Urothelium cell line (cell line): Measurements from ENCODE around the gene PWWP2A.
"Not testable (repeated sequence)": the region's sequence is repeated elsewhere in the genome, so short reads cannot be mapped to it uniquely, and the experiment has no call there.

Experiments
- DNase-seq: peaks from one replicate; pipeline ENCODE4 v3.0.0; 2011; ENCODE audit warnings: low spot score, mixed read lengths
- FAIRE-seq: peaks from 2 replicates; lab custom pipeline; 2011; peaks lifted over from hg19 to GRCh38; lab: Jason Lieb, UNC

PWWP2A gene

GRCh38 chr5:160119142-160119904 lies at the start of gene PWWP2A:
Gene PWWP2A, minus strand, starts transcription at chr5:160119450. Its CDS starts 62 bp downstream, at chr5:160119388.
- DNase-seq (peak; percentile 96), FAIRE-seq (peak; percentile 76)

GRCh38 chr5:160167624-160168165 lies 48.4 kb upstream of the PWWP2A start:
- FAIRE-seq: no peak
- DNase-seq: no peak

- DNase-seq: no peak
- no peak for FAIRE-seq
Measured at GRCh38 chr5:160166973-160167623, 47.8 kb upstream of the PWWP2A start.

- FAIRE-seq: no peak
Measured at GRCh38 chr5:160166069-160166972, 47.1 kb upstream of the PWWP2A start.

GRCh38 chr5:160165137-160166068 lies 46.2 kb upstream of the PWWP2A start:
- DNase-seq (peak; percentile 94), FAIRE-seq (peak; percentile 93)

More at GRCh38 chr5:160166069-160166972, 47.1 kb upstream of the PWWP2A start:
- DNase-seq: no peak

GRCh38 chr5:160162910-160163309 lies 43.7 kb upstream of the PWWP2A start:
- no peak for DNase-seq
- FAIRE-seq: no peak

GRCh38 chr5:160161626-160162025 lies 42.4 kb upstream of the PWWP2A start:
- DNase-seq (no peak), FAIRE-seq (no peak)

- not testable (repeated sequence) for DNase-seq, FAIRE-seq
Measured at GRCh38 chr5:160160875-160161274, 41.6 kb upstream of the PWWP2A start.

- FAIRE-seq: no peak
- no peak for DNase-seq
Measured at GRCh38 chr5:160159991-160160792, 40.9 kb upstream of the PWWP2A start.

- DNase-seq: no peak
- no peak for FAIRE-seq
Measured at GRCh38 chr5:160158087-160158486, 38.8 kb upstream of the PWWP2A start.

GRCh38 chr5:160155017-160155750 lies 35.9 kb upstream of the PWWP2A start:
- DNase-seq (no peak), FAIRE-seq (no peak)

- FAIRE-seq: no peak
Measured at GRCh38 chr5:160152901-160153300, 33.7 kb upstream of the PWWP2A start.

GRCh38 chr5:160152287-160152686 lies 33.0 kb upstream of the PWWP2A start:
- FAIRE-seq (no peak), DNase-seq (no peak)

More at GRCh38 chr5:160152901-160153300, 33.7 kb upstream of the PWWP2A start:
- DNase-seq: no peak

GRCh38 chr5:160151017-160151416 lies 31.8 kb upstream of the PWWP2A start:
- FAIRE-seq (no peak), DNase-seq (no peak)

GRCh38 chr5:160150381-160150780 lies 31.1 kb upstream of the PWWP2A start:
- FAIRE-seq (no peak), DNase-seq (no peak)

GRCh38 chr5:160144436-160144835 lies 25.2 kb upstream of the PWWP2A start:
- DNase-seq, FAIRE-seq: not testable (repeated sequence)

- FAIRE-seq (no peak), DNase-seq (no peak)
Measured at GRCh38 chr5:160134332-160134731, 15.1 kb upstream of the PWWP2A start.

GRCh38 chr5:160133918-160134304 lies 14.7 kb upstream of the PWWP2A start:
- DNase-seq (no peak), FAIRE-seq (no peak)
